Ramos (cell line): ENCODE results near the gene INO80C.
"Not testable (repeated sequence)": the region's sequence is repeated elsewhere in the genome, so short reads cannot be mapped to it uniquely, and the experiment has no call there.

Experiments used
- in situ Hi-C: fragments of 300-500 bp; cut with MboI; formaldehyde crosslinking; loops from one replicate; pipeline ENCODE4 v1.14.3; 2022; ENCODE audit warnings: low sequenced_read_pairs; ENCODE audit not compliant: unreplicated experiment

INO80C gene

GRCh38 chr18:35464831-35465279 is 32.9 kb downstream of the INO80C start:
- in situ Hi-C loops = no loop called here

- in situ Hi-C loops = no loop called here
These were observed 33.9 kb downstream of the INO80C start for GRCh38 chr18:35463827-35464226.

GRCh38 chr18:35463050-35463449 is 34.7 kb downstream of the INO80C start:
- in situ Hi-C loops = no loop called here

- in situ Hi-C loops = no loop called here
These were observed 37.0 kb downstream of the INO80C start for GRCh38 chr18:35460736-35461161.

GRCh38 chr18:35459997-35460396 is 37.8 kb downstream of the INO80C start:
- in situ Hi-C loops = no loop called here

- in situ Hi-C loops = no loop called here
These were observed 38.9 kb downstream of the INO80C start for GRCh38 chr18:35458677-35459441.

- in situ Hi-C loops = no loop called here
These were observed 39.5 kb downstream of the INO80C start for GRCh38 chr18:35458271-35458670.

DNA sequence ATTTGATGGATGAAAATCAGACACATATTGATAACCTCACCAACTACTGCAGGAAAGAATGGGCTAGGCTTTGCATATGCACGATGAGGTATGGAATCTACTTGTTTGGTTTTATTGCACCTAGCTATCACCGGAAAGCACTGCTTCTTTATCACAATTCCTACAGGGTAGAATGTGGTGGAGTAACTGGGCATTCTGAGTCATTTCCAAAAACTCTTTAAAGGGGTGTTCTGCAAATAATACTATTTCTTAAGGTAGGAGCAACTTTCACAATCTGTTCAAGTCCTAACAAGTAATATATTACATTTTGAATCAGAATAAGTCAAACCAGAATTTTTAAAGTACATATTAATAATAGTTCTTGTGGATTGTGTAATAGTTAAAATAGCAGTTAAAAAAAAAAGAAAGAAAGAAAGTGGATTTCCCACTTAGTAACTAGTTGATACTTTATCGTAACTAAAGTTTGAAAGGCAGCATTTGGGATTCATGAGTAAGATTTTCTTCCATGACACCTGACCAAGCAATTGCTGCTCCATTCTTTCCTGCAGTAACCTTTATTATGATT is 40.5 kb downstream of the INO80C start:
- in situ Hi-C loops = no loop called here

DNA sequence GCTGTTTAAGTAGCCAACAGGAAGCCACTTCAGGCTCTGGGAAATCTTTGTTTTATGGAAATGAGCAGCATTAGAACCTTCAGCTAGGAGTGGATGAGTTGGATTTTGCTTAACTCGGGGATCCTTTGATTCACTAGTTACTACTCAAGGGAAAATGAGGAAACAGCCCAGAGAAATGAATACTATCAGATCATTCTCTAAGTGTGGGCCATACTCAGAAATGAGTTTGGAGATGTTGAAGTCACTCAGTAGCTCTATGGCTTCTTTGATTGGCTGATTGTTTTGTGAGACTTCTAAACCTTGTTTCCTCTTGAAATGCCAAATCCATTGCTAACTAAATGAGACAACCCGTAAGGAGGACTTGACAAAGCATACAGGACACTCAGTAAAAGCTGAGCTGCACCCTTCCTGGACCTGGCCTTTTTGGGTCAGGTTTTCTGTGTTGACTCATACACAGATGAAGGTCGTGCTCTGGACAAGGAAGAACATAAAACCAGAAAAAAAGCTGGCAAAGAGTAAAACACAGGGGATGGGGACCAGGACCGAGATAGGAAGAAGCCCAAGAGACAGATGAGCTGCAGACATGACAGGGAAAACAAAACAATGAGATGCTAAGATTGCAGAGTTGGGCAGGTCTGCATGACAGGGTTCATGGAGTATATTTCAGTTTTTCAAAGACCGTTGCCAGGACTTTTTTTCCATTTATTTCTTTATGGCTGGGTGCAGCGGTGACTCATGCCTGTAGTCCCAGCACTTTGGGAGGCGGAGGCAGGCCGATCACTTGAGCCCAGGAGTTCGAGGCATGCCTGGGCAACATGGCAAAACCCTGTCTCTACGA is 41.6 kb downstream of the INO80C start:
- in situ Hi-C loops = no loop called here

GRCh38 chr18:35454803-35455202 is 43.0 kb downstream of the INO80C start:
- in situ Hi-C loops = no loop called here

DNA sequence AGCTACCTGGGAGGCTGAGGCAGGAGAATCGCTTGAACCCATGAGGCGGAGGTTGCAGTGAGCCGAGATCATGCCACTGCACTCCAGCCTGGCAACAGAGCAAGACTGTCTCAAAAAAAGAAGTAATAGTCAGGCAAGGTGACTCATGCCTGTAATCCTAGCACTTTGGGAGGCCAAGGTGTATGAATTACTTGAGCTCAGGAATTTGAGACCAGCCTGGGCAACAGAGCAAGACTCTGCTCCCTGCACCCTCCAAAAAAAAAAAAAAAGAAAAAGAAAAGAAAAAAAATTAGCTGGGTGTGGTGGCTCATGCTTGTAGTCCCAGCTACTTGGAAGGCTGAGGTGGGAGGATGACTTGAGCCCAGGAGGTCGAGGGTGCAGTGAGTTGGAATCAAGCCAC is 44.7 kb downstream of the INO80C start:
- in situ Hi-C loops = not testable (repeated sequence)

DNA sequence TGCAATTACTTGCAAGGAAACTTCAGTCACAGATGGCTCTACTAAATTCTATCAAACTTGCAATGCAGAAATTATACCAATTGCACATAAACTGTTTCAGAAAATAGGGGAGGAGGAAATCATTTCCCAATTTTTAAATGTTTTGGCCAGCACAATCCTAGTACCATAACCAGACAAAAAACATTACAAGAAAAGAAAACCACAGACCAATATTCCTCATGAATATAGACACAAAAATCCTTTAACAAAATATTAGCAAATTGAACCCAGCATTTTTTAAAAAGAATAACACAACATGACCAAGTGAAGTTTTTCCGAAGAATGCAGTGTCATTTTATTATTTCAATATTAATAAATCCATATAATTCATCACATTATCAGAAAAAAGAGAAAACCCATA is 45.8 kb downstream of the INO80C start:
- in situ Hi-C loops = no loop called here

DNA sequence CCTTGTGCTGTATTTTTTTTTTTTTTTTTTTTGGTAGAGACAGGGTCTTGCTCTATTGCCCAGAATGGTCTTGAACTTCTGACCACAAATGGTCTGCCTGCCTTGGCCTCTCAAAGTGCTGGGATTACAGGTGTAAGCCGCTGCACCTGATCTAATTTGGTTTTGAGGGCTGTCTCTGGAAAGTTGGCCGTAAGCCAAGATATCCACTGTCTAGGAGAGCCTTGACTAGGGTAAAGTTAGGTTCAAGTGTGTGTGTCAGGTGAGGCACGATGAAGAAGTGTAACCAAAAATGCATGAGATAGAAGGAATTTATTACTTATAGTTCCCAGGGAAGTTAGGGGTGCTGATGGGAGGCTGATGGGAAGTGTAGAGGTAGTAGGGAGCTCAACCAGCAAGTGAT is 46.7 kb downstream of the INO80C start:
- in situ Hi-C loops = no loop called here

DNA sequence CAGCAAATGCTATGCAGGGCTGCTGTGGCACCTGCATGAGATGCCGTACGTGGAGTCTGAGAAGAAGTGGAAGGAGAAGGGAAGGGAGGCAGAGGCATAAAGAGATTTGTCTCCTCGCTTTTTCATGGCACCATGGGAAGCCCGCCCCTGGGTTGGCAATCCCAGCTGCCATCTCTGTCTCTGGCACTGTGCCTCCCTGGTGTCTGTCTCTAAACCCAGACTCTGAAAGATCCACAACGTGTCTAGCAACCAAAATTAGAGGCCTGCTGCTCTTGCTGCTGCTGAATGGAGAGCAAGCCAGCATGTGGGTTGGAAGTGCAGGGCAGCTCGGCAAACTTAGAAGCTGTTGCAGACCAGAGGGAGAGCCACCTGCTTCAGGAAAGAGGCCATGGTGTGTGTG is 53.1 kb downstream of the INO80C start:
- in situ Hi-C loops = no loop called here

GRCh38 chr18:35443847-35444246 is 53.9 kb downstream of the INO80C start:
- in situ Hi-C loops = no loop called here

GRCh38 chr18:35443434-35443833 is 54.3 kb downstream of the INO80C start:
- in situ Hi-C loops = no loop called here

GRCh38 chr18:35442701-35443100 is 55.1 kb downstream of the INO80C start:
- in situ Hi-C loops = no loop called here

GRCh38 chr18:35441857-35442595 is 55.7 kb downstream of the INO80C start:
- in situ Hi-C loops = no loop called here

DNA sequence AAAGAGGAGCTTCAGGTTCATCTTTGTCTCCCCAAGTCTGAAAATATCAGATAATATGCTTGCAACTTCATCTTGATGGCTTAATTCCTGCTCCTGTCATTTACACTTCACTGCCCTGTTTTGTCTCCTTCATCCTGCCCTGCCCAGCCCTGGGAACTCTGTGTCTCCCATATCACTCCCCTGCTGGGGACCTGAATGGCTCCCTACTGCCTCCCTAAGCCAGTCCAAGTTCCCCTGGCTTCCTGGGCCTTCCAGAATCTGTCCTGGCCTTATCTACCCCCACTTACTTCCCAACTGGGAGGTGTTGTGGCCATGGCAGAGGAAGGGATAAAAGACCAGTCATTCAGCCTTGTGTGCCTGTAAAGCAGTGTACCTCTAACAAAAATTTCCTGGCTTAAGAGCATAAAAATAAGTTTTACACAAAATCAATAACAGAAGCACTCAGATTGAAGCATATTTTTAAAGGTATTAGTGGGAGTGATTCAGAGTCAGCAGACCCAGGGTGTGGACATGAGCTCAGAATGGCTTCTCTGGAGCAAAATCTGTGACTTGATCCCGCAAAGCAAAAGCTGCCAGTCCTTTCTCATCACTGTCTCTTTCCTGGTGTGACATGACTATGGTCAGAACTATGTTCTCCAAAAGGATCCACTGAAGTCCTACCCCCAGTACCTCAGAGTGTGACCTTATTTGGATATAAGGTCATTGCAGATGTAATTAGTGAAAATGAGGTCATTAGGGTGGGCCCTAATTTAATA is 59.1 kb downstream of the INO80C start:
- in situ Hi-C loops = no loop called here

DNA sequence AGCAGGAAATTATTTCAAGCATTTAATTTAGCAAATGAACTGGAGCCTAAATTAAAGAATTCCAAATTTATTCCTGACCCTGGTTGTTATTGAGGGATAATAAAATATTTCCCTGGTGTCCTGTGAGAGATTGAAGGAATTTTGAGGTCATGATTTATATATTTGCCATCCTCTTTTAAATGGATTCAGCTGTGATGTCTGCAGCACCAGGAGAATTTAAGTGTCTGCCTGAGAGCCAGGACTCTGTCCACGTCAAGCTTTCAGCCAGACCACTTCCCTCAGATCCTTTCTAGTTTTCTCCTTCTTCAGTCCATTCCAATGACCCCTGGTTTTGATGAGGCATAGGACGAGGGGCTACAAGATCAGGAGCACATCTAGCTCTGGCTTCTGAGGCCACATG is 59.9 kb downstream of the INO80C start:
- in situ Hi-C loops = no loop called here
